GM12878 (cell line): Measurements from ENCODE around the gene APBB1IP. TPM values are rescaled to one million over a fixed set of nuclear protein-coding genes. Genes with fewer than 3 reads are reported as not detected.

Experiments
- ATAC-seq: fragments of 200-7000 bp; cut with Tn5 transposase; 3 replicates; pipeline ENCODE4 v1.9.1; 2020; ENCODE audit warnings: mild to moderate bottlenecking, moderate library complexity
- BruUV-seq: library from RNA; stranded (reverse); fragments of 400-500 nt; replicated peaks from 2 replicates; lab custom pipeline; 2021; lab: Mats Ljungman, UMichigan
- CTCF ChIA-PET: fragments of 300-600 bp; sonication (Branson Sonifier 250); formaldehyde crosslinking; extraction: SDS; loops from one replicate; lab custom pipeline; 2021; ENCODE audit warnings: inconsistent platforms; lab: Yijun Ruan, JAX
- POLR2A ChIA-PET: fragments of 350-600 bp; formaldehyde crosslinking; extraction: SDS; loops from one replicate; lab custom pipeline; 2021; ENCODE audit warnings: inconsistent platforms; lab: Charles Lee
- RAD21 ChIA-PET: fragments of 300-600 bp; sonication (Branson Sonifier 250); formaldehyde crosslinking; loops from one replicate; lab custom pipeline; 2023; ENCODE audit warnings: antibody characterized with exemption; ENCODE audit not compliant: unreplicated experiment; lab: Charles Lee
- SMC1A ChIA-PET: fragments of 300-600 bp; sonication (Branson Sonifier 250); formaldehyde crosslinking; loops from one replicate; lab custom pipeline; 2023; ENCODE audit not compliant: unreplicated experiment, uncharacterized antibody; lab: Charles Lee
- DNase-seq: peaks from one replicate; pipeline ENCODE4 v3.0.0-alpha.2; 2011; ENCODE audit warnings: low read depth, low spot score
- FAIRE-seq: peaks from 3 replicates; lab custom pipeline; 2011; peaks lifted over from hg19 to GRCh38; lab: Jason Lieb, UNC
- H2AFZ ChIP-seq: 2 replicates; pipeline ENCODE4 v1.6.0; 2011; ENCODE audit warnings: low read depth, low read length, control low read depth; ENCODE audit not compliant: control insufficient read depth
- H3K27ac ChIP-seq: 2 replicates; pipeline ENCODE4 v1.5.1; 2011; ENCODE audit warnings: control low read depth; ENCODE audit not compliant: control insufficient read depth, insufficient read depth
- H3K27me3 ChIP-seq, 2 experiments: replicated peaks in 1 of 2; 2 replicates each; pipeline versions ENCODE4 v1.6.0 to v1.6.1; 2011; ENCODE audit warnings: low read length in 1 of 2; ENCODE audit not compliant: control insufficient read depth in 2 of 2, insufficient read depth in 2 of 2
- H3K36me3 ChIP-seq, 2 experiments: 2 replicates each; pipeline ENCODE4 v1.5.1; 2011; ENCODE audit warnings: low read length in 1 of 2; ENCODE audit not compliant: control insufficient read depth in 2 of 2, insufficient read depth in 2 of 2
- H3K4me1 ChIP-seq: 2 replicates; pipeline ENCODE4 v1.6.1; 2011; ENCODE audit warnings: mild to moderate bottlenecking, low read length, moderate library complexity, mixed read lengths; ENCODE audit not compliant: control insufficient read depth, insufficient read depth
- H3K4me2 ChIP-seq: 2 replicates; pipeline ENCODE4 v1.6.0; 2011; ENCODE audit warnings: control low read depth; ENCODE audit not compliant: control insufficient read depth, insufficient read depth
- H3K4me3 ChIP-seq: fragments of 200-600 bp; sonication (generic); 2 replicates; pipeline ENCODE4 v1.5.1; 2016
- H3K79me2 ChIP-seq: 2 replicates; pipeline ENCODE4 v1.6.0; 2011; ENCODE audit warnings: low read length; ENCODE audit not compliant: control insufficient read depth, insufficient read depth
- H3K9ac ChIP-seq: 2 replicates; pipeline ENCODE4 v1.8.0; 2011; ENCODE audit warnings: low read length, control low read depth, mixed read lengths; ENCODE audit not compliant: control insufficient read depth, insufficient read depth
- H3K9me3 ChIP-seq: replicated peaks from 3 replicates; pipeline ENCODE4 v1.5.1; 2011; ENCODE audit warnings: mild to moderate bottlenecking, low read length; ENCODE audit not compliant: control insufficient read depth, insufficient read depth
- H4K20me1 ChIP-seq: 2 replicates; pipeline ENCODE4 v1.6.0; 2011; ENCODE audit not compliant: control insufficient read depth, insufficient read depth
- DPF2 ChIP-seq: fragments of 450-650 bp; IDR thresholded peaks from 2 replicates; pipeline ENCODE4 v1.6.1; 2017; ENCODE audit warnings: mild to moderate bottlenecking
- POLR2A ChIP-seq: IDR thresholded peaks from 2 replicates; pipeline ENCODE4 v1.6.1; 2011; ENCODE audit warnings: low read depth, mild to moderate bottlenecking, low read length
- RBBP5 ChIP-seq: fragments of 200-600 bp; sonication (generic); conservative IDR thresholded peaks from 2 replicates; pipeline ENCODE4 v1.6.1; 2016
- SMC3 ChIP-seq: IDR thresholded peaks from 2 replicates; pipeline ENCODE4 v1.6.1; 2011; ENCODE audit warnings: low read length, improper control_type of control experiment, borderline replicate concordance
- ZBTB40 ChIP-seq: fragments of 450-650 bp; IDR thresholded peaks from 2 replicates; pipeline ENCODE4 v1.6.1; 2016; ENCODE audit warnings: mild to moderate bottlenecking, moderate library complexity, borderline replicate concordance
- ZNF24 ChIP-seq: fragments of 450-650 bp; IDR thresholded peaks from 2 replicates; pipeline ENCODE4 v1.6.1; 2017; ENCODE audit warnings: antibody characterized with exemption, mild to moderate bottlenecking
- WGBS: methylation state at CpG from one replicate; pipeline ENCODE4 v1.1.6; 2016; ENCODE audit warnings: low lambda C conversion rate; ENCODE audit not compliant: insufficient replicate concordance, insufficient coverage; ENCODE audit errors: missing lambda C conversion rate; 5-methylcytosine and 5-hydroxymethylcytosine counted together
- in situ Hi-C: fragments of 300-500 bp; cut with MboI; formaldehyde crosslinking; loops from 9 replicates; pipeline ENCODE4 v1.14.3; 2018; ENCODE audit warnings: mixed read lengths
- intact Hi-C: fragments of 100-400 bp; cut with micrococcal nuclease; formaldehyde crosslinking; loops from one replicate; pipeline ENCODE4 v1.14.2; 2022; ENCODE audit not compliant: unreplicated experiment
- polyA plus RNA-seq, 11 experiments: library from polyadenylated mRNA; depleted of rRNA in 4 of 11; unstranded in 6 of 11; stranded (reverse) in 5 of 11; fragments of >200 nt; fragmentation: Nextera tagmentation in 4 of 11; fragmentation: Illumina TruSeq in 1 of 11; extraction: Ambion mirVana in 4 of 11; extraction: Trizol in 1 of 11; gene quantifications; 1 replicate in 1 of 11; 2 replicates in 10 of 11; pipeline versions ENCODE4 v1.2.1 to v1.2.3, GENCODE V29; 2011 to 2016; ENCODE audit warnings: inconsistent platforms in 2 of 11, missing spikeins in 2 of 11, low read depth in 1 of 11
- total RNA-seq, 4 experiments: library from RNA; depleted of rRNA in 3 of 4; stranded (reverse); fragments of >200 nt in 3 of 4; fragmentation: Illumina TruSeq in 1 of 4; extraction: Trizol in 1 of 4; gene quantifications; 2 replicates each; pipeline versions ENCODE4 v1.2.1 to v1.2.3, GENCODE V29; 2013 to 2021

APBB1IP gene
- total and polyA plus RNA-seq, 10 of the 15 experiments (the other 5 are each of a cell fraction or from before 2014, with no cell fraction given): 7.3 to 67.4 (median 19.9) TPM

- TF ChIP-seq ZBTB40 (no peak), POLR2A (0 out of 2 replicates have a peak, but pooled peaks have one; percentile 24), DPF2 (0 out of 2 replicates have a peak, but pooled peaks have one; percentile 18)
- TF ChIP-seq, all 136 proteins: peak for 10
Observed at GRCh38 chr10:26468700-26469099, 30.6 kb downstream of the APBB1IP start (continued).

- intact Hi-C loops: no loop called here
- no peak for FAIRE-seq
- Histone ChIP-seq H3K27ac (peak overlapping the region; percentile 46), H4K20me1 (no peaks in the 10 kb centered on the region), H3K36me3 (peaks cover 2 to 19% of the 10 kb centered on the region in 2 experiments; a peak in 2 of 4 replicates), H2AFZ (no peak overlapping the region), H3K9me3 (no peaks in the 10 kb centered on the region; the same call in 1 of the 3 replicates), H3K4me3 (no peak overlapping the region), H3K27me3 (no peaks in the 10 kb centered on the region), H3K4me1 (peaks cover 57% of the 10 kb centered on the region), H3K79me2 (peaks cover 78% of the 10 kb centered on the region), H3K9ac (no peak overlapping the region), H3K4me2 (peak overlapping the region; percentile 54)
- TF ChIP-seq ZNF24: peak; percentile 98
- TF ChIP-seq SMC3: no peak
- no peak for TF ChIP-seq RBBP5
- DNase-seq: no peak
- SMC1A ChIA-PET: interaction anchor here (0.8 to 2.6 kb wide), 12 partner anchors 8 to 84 kb away, joined by 3 to 17 read pairs (median 4); partner anchors contain the start of gene APBB1IP
- no TSS peak for BruUV-seq
- in situ Hi-C loops: no loop called here
- RAD21 ChIA-PET: interaction anchor here (1.0 to 1.2 kb wide), 2 partner anchors 17 to 24 kb away, joined by 3 read pairs; no protein-coding TSS in a partner anchor
- no peak for ATAC-seq
- WGBS: 65% methylated on average over 5 of the region's 5 CpGs
- CTCF ChIA-PET: interaction anchor here (1.1 kb wide), 1 partner anchor 24 kb away, joined by 3 read pairs; no protein-coding TSS in a partner anchor
- POLR2A ChIA-PET: interaction anchor here (0.8 kb wide), 1 partner anchor 74 kb away, joined by 5 read pairs; no protein-coding TSS in a partner anchor
Observed at GRCh38 chr10:26472492-26472778, 34.3 kb downstream of the APBB1IP start.
